Upper lobe of left lung (tissue), 6 donors: ENCODE results near the gene GRPR. TPM values are rescaled to one million over a fixed set of nuclear protein-coding genes. Genes with fewer than 3 reads are reported as not detected.
"Not testable (repeated sequence)": the region's sequence is repeated elsewhere in the genome, so short reads cannot be mapped to it uniquely, and the experiment has no call there.

ENCODE experiments used
- ATAC-seq, 2 donors: fragments of 200-7000 bp; cut with Tn5 transposase; one replicate each; pipeline ENCODE4 v1.9.1; 2022; ENCODE audit warnings: mild to moderate bottlenecking in 2 of 2, moderate library complexity in 2 of 2; ENCODE audit not compliant: low FRiP score in 2 of 2
- DNase-seq, 2 donors: peaks; one replicate each; pipeline ENCODE4 v3.0.0-alpha.2; 2019 to 2020
- H3K27ac ChIP-seq, 4 donors: fragments of 200-600 bp; sonication (generic); one replicate each; pipeline ENCODE4 v1.5.1; 2016 to 2019
- H3K27me3 ChIP-seq, 4 donors: fragments of 200-600 bp; sonication (generic); one replicate each; pipeline ENCODE4 v1.5.1; 2017 to 2019
- H3K36me3 ChIP-seq, 4 donors: fragments of 200-600 bp; sonication (generic); one replicate each; pipeline ENCODE4 v1.5.1; 2016 to 2019
- H3K4me1 ChIP-seq, 4 donors: fragments of 200-600 bp; sonication (generic); one replicate each; pipeline ENCODE4 v1.5.1; 2018 to 2019
- H3K4me3 ChIP-seq, 4 donors: fragments of 200-600 bp; sonication (generic); one replicate each; pipeline ENCODE4 v1.5.1; 2017 to 2019; ENCODE audit warnings: mild to moderate bottlenecking in 2 of 4, moderate library complexity in 1 of 4
- H3K9me3 ChIP-seq, 4 donors: fragments of 200-600 bp; sonication (generic); one replicate each; pipeline ENCODE4 v1.5.1; 2018 to 2019
- CTCF ChIP-seq, 6 experiments: fragments of 450-650 bp in 4 of 6; fragments of 200-600 bp in 2 of 6; sonication (generic) in 2 of 6; IDR thresholded peaks; one replicate each; pipeline ENCODE4 v1.5.1; 2016 to 2019; ENCODE audit warnings: antibody characterized with exemption in 6 of 6
- EP300 ChIP-seq, 4 donors: sonication (generic); formaldehyde crosslinking; IDR thresholded peaks; one replicate each; pipeline ENCODE4 v1.5.1; 2017; ENCODE audit warnings: antibody characterized with exemption in 4 of 4, control low read depth in 2 of 4
- POLR2A ChIP-seq, 4 donors: fragments of 450-650 bp; IDR thresholded peaks; one replicate each; pipeline ENCODE4 v1.5.1; 2016 to 2017; ENCODE audit warnings: antibody characterized with exemption in 4 of 4, mild to moderate bottlenecking in 2 of 4
- POLR2AphosphoS5 ChIP-seq, 2 donors: sonication (generic); formaldehyde crosslinking; IDR thresholded peaks; one replicate each; pipeline ENCODE4 v1.5.1; 2017; ENCODE audit warnings: antibody characterized with exemption in 2 of 2
- WGBS, 2 donors: methylation state at CpG; one replicate each; pipeline ENCODE4 v1.1.5; 2017 to 2018; 5-methylcytosine and 5-hydroxymethylcytosine counted together
- total RNA-seq, 6 donors: library from RNA; depleted of rRNA in 4 of 6; stranded (reverse); fragments of >200 nt in 4 of 6; gene quantifications; one replicate each; pipeline versions ENCODE4 v1.1.0 to v1.2.1, GENCODE V29; 2016 to 2021
- donor health status: DM: no; HTN: no; CAD: no; lungs with moderate emphysema.
- donor health status: DM: no; HTN: yes; CAD: no; lungs with severe emphysema.

Gene GRPR
- total RNA-seq, 6 donors from 2014 or later, result 0.20 to 0.43 (median 0.39) TPM; not detected in 3

- no peak for TF ChIP-seq CTCF (IDR thresholded peaks at IDR 0.05)
- TF ChIP-seq POLR2AphosphoS5 (IDR thresholded peaks at IDR 0.05), result no peak
- TF ChIP-seq EP300 (IDR thresholded peaks at IDR 0.05), result no peak
- TF ChIP-seq POLR2A (IDR thresholded peaks at IDR 0.05), result no peak
Measured at GRCh38 chrX:16140983-16141382, 17.6 kb downstream of the GRPR start.

GRCh38 chrX:16141422-16142245 lies 18.3 kb downstream of the GRPR start:
- DNase-seq, result no peak
- WGBS, 2 donors, result 85 to 93% methylated on average over 4 of the region's 4 CpGs

More at GRCh38 chrX:16140983-16141382, 17.6 kb downstream of the GRPR start:
- DNase-seq (no peak), ATAC-seq (no peak)
- no peak overlapping the region for H3K27ac ChIP-seq
- no peaks in the 10 kb centered on the region for H3K9me3 ChIP-seq
- H3K4me1 ChIP-seq, result no peaks in the 10 kb centered on the region
- H3K4me3 ChIP-seq, result no peak overlapping the region
- no peaks in the 10 kb centered on the region for H3K36me3 ChIP-seq
- H3K27me3 ChIP-seq, result no peaks in the 10 kb centered on the region

GRCh38 chrX:16142246-16142558 lies 18.8 kb downstream of the GRPR start:
- no peak for ATAC-seq
- no peak overlapping the region for H3K4me3 ChIP-seq

More at GRCh38 chrX:16141422-16142245, 18.3 kb downstream of the GRPR start:
- Histone ChIP-seq H3K27ac (no peak overlapping the region), H3K27me3 (no peaks in the 10 kb centered on the region), H3K36me3 (no peaks in the 10 kb centered on the region), H3K4me3 (no peak overlapping the region), H3K9me3 (no peaks in the 10 kb centered on the region), H3K4me1 (no peaks in the 10 kb centered on the region)
- TF ChIP-seq POLR2AphosphoS5 (IDR thresholded peaks at IDR 0.05), result no peak
- TF ChIP-seq EP300 (IDR thresholded peaks at IDR 0.05), result no peak
- no peak for TF ChIP-seq POLR2A (IDR thresholded peaks at IDR 0.05)
- no peak for TF ChIP-seq CTCF (IDR thresholded peaks at IDR 0.05)
- ATAC-seq, result no peak

GRCh38 chrX:16143968-16144367 lies 20.6 kb downstream of the GRPR start:
- H3K4me1 ChIP-seq, result no peaks in the 10 kb centered on the region
- ATAC-seq, result no peak
- H3K36me3 ChIP-seq, result no peaks in the 10 kb centered on the region
- no peak for DNase-seq
- TF ChIP-seq CTCF (IDR thresholded peaks at IDR 0.05) (no peak), POLR2AphosphoS5 (IDR thresholded peaks at IDR 0.05) (no peak), POLR2A (IDR thresholded peaks at IDR 0.05) (no peak), EP300 (IDR thresholded peaks at IDR 0.05) (no peak)
- no peaks in the 10 kb centered on the region for H3K9me3 ChIP-seq
- H3K4me3 ChIP-seq, result no peak overlapping the region
- no peak overlapping the region for H3K27ac ChIP-seq
- no peaks in the 10 kb centered on the region for H3K27me3 ChIP-seq

More at GRCh38 chrX:16142246-16142558, 18.8 kb downstream of the GRPR start:
- Histone ChIP-seq H3K27ac (no peak overlapping the region), H3K9me3 (no peaks in the 10 kb centered on the region), H3K36me3 (no peaks in the 10 kb centered on the region), H3K27me3 (no peaks in the 10 kb centered on the region), H3K4me1 (no peaks in the 10 kb centered on the region)
- no peak for TF ChIP-seq POLR2A (IDR thresholded peaks at IDR 0.05)
- TF ChIP-seq CTCF (IDR thresholded peaks at IDR 0.05), result no peak
- no peak for TF ChIP-seq EP300 (IDR thresholded peaks at IDR 0.05)
- no peak for TF ChIP-seq POLR2AphosphoS5 (IDR thresholded peaks at IDR 0.05)
- no peak for DNase-seq

GRCh38 chrX:16144420-16144819 lies 21.1 kb downstream of the GRPR start:
- H3K27me3 ChIP-seq, result no peaks in the 10 kb centered on the region
- WGBS, 2 donors, result 26 to 39% methylated on average over 2 of the region's 2 CpGs
- no peak overlapping the region for H3K4me3 ChIP-seq
- TF ChIP-seq CTCF (IDR thresholded peaks at IDR 0.05), result no peak
- no peak for TF ChIP-seq POLR2AphosphoS5 (IDR thresholded peaks at IDR 0.05)
- TF ChIP-seq EP300 (IDR thresholded peaks at IDR 0.05), result no peak
- no peak for TF ChIP-seq POLR2A (IDR thresholded peaks at IDR 0.05)
- H3K27ac ChIP-seq, result no peak overlapping the region
- no peaks in the 10 kb centered on the region for H3K4me1 ChIP-seq
- DNase-seq (no peak), ATAC-seq (no peak)
- no peaks in the 10 kb centered on the region for H3K36me3 ChIP-seq
- H3K9me3 ChIP-seq, result no peaks in the 10 kb centered on the region

- 55 to 70% methylated on average over 1 of the region's 1 CpG for WGBS, 2 donors
- DNase-seq, H3K4me3 ChIP-seq, H3K27me3 ChIP-seq, H3K27ac ChIP-seq, H3K4me1 ChIP-seq, H3K36me3 ChIP-seq, H3K9me3 ChIP-seq, ATAC-seq: not testable (repeated sequence)
Measured at GRCh38 chrX:16145093-16145492, 21.7 kb downstream of the GRPR start.
